GM19438 (cell line): Measurements from ENCODE around the gene TSEN34.
"Not testable (repeated sequence)": the region's sequence is repeated elsewhere in the genome, so short reads cannot be mapped to it uniquely, and the experiment has no call there.

Experiments used
- ATAC-seq: cut with Tn5 transposase; IDR thresholded peaks from one replicate; pipeline ENCODE4 v1.9.1; 2021; ENCODE audit warnings: low read depth; ENCODE audit not compliant: unreplicated experiment

The TSEN34 gene

DNA sequence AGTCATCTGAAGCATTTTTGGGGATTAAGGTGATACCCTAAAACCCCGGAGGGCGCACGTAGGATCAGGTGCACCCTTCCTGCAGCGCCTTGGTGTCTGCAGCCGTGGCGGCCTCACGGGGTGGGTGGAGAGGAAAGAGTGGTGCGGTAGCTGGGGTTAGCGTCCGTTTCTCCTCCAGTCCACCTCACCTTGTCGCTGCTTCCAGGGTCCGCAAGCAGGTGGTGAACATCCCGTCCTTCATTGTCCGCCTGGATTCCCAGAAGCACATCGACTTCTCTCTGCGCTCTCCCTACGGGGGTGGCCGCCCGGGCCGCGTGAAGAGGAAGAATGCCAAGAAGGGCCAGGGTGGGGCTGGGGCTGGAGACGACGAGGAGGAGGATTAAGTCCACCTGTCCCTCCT lies 16.1 kb downstream of the TSEN34 start:
- not testable (repeated sequence) for ATAC-seq

DNA sequence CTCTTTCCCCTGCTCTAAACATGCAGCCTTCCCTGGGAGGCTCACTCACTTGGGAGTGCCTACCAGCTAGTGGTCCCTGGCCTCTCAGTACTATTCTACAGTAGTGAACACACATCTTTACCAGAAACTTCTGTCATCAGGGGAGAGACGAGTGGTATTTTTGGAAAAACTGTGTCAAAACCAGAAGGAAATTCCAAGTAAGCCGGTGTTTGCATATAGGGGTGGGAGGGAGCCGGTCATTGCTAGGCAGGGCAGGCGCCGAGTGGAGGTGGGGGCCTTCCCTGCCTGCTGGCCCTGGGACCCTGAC lies 16.5 kb downstream of the TSEN34 start:
- ATAC-seq = no peak

DNA sequence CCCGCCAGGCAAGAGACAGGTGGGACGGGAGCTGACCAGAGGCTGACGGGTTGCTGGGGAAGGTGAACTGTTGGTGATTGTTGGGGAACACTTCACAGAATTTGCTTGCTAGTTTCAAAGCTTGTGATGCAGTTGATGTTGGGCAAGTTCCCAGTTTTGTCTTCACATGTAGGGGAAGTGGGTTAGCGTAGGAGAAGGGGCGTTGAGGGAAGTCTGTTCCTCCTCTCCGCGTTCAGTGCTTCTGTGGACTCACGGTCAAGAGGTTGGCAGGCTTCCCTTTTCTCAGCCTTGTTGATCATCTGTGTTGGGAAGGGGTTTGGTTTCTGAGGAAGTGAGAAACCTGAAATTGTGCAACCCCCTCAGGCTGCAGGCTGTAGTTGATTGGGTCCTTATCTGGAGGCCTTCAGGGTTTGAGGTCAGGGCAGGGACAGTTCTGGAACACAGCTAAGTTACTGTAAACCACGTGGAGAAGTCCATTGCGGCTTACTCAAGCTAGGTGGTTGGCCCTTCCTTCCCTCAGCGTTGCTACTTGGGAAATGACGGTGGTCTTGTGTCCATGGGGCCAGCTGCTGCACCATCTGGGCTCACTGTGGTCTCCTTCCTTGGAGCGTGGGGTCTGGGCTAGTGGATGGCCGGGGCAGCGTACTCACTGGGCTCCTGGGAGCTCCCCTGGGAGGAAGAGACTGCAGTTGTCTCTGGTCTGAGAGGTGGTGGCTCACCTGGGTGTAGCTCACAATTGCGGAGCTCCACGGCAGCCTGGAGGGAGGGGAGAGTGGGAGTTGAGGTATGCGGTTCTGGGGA lies 17.1 kb downstream of the TSEN34 start:
- ATAC-seq = peak; percentile 52

DNA sequence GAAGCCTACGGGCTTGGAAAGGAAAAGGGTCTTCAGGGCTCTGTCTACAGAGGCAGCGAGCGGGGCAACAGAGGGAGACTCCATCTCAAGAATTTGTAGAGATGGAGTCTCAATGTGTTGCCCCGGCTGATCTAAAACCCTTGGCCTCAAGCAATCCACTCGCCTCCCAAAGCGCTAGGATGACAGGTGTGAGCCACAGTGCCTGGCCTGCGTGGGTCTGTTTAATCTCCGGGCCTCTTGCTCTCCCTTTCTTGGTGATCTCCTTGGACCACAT lies 17.6 kb downstream of the TSEN34 start:
- no peak for ATAC-seq

DNA sequence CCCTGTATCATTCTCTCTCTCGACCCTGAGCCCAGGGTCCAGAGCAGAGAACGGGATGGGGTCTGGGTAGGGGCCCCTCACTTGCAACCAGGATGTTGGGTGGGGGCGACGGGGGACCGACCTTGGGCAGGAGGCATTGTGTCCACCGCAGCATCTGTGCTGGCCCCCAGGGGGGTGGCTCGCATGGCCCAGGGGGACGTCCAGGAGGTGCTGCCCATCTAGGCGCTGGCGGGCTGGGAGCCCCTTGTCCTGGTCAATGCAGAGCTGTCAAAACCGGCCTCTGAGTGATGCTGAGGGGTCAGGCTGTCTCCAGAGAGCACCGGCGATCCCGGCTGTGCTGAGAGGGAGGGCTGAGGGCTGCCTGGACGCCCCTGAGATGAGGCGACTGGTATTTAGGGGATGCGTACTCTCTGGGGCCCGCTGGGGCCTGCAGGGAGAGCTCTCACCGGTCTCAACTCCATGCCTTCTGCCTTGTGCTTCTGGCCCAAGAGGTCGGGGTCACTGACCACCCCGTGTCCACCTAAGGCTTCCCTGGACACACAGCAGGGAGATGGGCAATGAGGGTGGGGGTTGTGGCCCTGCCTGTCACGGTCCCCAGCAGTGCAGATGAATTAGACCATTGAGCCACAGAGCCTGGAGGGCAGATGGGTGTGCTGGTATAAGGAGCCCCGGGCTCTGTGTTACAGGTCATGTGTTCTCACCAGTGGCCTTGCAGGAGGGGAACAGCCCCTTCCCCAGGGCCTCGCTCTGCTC lies 18.1 kb downstream of the TSEN34 start:
- ATAC-seq = no peak

DNA sequence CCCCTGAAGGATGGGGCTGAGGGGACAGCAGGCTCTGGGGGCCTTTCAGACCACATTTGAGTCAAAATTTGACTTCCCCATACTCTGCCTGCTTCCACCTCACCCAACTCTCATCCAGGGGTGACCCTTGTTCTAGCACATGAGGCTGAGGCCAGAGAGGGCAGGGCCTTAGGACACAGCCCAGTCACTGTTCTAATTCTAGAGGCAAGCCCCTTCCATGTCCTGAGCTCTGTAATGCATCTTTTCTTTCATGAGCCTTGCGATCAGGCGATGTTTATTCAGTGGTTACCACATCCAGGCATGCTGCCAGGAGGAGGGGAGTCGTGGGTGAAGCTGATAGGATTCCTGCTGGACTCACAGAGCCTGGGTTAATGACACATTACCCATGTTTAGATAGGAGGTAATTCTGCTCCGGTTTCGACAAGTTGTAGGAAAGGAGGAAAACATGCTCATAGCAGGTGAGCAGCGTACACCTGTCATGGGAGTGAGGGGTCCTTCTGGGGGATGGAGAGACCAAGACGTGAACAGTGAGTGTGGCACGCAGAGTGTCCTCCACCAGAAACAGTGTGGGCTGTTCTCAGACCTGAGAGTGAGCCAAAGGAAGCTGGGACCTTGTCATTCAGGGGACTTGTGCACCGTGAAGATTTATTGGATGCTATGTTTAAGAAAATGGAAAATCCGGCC lies 18.8 kb downstream of the TSEN34 start:
- ATAC-seq = no peak

DNA sequence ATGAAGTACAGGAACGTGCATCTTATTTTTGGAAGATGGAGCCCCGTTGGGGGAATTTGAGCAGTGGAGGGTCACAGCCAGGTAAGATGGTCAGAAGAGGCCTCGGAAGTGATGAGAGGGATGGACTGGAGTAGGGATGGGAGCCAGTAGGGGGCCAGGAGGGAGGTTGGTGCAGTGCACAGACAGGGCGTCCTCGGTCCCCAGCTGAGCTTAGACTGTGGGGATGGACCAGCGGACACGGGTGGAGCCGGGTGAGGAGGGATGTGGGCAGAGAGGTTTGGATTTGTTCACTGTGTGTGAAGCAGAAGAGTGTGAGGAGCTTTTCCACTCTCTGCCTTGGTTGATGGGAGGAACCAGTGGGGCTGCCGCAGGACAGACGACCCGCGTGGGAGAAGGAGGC lies 20.1 kb downstream of the TSEN34 start:
- ATAC-seq = no peak

DNA sequence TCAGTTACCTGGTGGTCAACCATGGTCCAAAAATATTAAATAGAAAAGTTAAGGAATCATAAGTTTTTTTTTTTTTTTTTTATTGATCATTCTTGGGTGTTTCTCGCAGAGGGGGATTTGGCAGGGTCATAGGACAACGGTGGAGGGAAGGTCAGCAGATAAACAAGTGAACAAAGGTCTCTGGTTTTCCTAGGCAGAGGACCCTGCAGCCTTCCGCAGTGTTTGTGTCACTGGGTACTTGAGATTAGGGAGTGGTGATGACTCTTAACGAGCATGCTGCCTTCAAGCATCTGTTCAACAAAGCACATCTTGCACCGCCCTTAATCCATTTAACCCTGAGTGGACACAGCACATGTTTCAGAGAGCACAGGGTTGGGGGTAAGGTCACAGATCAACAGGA lies 23.1 kb downstream of the TSEN34 start:
- not testable (repeated sequence) for ATAC-seq

DNA sequence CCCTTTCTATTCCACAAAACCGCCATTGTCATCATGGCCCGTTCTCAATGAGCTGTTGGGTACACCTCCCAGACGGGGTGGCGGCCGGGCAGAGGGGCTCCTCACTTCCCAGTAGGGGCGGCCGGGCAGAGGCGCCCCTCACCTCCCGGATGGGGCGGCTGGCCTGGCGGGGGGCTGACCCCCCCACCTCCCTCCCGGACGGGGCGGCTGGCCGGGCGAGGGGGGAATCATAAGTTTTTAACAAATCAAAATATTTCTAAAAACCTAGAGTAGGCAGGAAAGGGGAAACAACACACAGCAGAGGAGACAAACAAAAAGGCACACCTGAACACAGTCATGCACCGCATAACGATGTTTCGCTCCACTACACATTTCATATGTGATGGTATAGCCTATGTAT lies 23.6 kb downstream of the TSEN34 start:
- not testable (repeated sequence) for ATAC-seq

DNA sequence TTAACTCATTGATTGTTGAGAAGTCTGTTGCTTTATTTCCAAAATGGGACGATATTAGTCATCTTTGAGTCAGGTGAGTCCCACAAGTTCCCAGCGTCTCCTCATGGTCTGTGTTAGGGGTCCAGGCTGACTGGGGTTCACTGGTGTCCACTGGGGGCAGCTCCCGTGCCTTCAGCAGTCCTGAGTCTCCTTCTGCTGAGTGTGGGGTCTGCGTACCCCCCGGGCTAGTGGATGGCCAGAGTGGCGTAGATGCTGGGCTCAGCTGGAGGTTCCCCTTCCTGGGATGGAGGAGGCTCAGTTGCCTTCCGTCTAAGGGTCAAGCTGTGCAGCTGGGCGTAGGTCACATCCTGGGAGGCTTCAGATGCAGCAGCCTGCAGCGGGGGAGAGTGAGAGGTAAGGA lies 25.8 kb downstream of the TSEN34 start:
- no peak for ATAC-seq

DNA sequence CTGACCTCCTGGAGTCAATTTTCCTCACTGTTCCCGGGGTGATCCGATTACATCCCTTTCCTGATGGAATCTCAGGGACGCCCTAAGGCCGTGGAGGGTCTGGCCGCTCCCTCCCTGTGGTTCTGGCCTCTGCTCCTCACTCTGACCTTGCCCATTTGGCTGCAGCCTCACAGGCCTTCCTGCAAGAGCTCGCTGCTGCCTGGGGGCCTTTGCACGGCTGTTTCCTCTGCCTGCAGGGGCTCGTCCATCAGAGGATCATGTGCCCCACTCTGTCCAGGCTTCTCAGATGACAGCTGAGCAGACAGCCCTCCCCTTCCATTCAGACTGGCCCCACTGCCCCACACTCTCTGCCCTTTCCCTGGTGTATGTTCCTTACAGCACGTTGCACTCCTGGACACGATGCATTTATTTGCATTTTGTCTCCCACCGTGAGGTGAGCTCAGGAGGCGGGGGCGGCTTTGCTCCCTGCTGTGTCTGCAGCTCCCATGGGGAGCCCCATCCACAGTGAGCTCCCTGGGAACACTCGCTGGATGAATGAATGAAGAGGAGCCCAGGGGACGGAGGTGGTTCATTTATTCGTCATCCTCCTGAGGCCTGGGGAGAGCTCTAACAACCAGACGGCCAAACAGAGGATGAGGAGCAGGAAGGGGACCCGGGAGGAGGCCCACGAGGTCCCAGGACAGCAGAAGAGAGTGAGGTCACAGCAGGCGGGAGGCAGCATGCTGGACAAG lies 26.6 kb downstream of the TSEN34 start:
- ATAC-seq = not testable (repeated sequence)

DNA sequence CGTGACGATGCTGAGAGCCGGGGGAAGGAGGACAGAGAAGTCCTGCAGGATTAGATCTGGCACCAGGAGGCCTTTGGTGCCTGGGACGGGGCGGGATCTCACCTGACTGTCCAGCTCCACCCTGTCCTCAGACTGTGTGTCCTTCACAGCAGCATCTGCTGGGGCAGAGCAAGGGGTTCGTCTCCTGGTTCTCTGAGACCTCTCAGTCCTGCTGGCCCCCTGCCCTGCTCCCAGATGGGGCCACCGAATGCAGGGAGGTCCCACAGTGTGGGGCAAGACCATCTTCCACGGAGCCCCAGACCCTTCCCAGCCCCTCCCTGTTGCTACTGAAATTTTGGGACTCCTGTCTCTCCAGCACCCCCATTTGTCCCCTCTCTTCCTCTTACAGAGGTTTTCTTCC lies 27.2 kb downstream of the TSEN34 start:
- ATAC-seq = no peak

DNA sequence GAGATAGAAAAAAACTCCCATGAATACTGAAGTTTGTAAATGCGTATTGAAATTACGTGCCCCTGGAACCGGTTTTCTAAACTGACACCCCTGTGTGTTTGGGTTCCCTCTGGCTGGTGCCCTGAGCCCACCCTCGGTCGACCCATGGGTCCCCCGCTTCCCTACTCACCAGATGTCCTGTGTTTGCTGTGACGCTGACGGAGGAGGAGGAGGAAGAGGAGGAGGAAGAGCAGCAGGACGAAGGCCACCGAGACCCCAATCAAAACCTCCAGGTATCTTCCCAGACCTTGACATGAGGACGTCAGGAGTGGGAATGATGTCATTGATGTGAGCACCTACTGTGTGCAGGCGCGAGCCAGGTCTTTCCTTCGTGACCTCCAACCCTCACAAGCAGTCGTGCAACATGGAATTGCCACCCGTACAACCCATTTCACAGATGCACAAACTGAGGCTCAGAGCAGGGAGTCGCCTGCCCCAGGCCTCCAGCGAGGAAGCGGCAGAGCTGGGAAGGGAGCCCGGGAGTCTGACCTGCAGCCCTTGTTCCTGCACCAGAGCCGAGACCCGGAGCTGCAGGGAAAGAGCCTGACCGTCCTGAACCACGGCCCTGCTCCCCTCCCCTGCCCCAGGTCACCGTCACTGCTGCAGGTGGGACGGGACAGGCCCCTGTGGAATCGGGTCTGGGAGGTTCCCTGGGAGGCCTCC lies 28.0 kb downstream of the TSEN34 start:
- ATAC-seq = no peak

DNA sequence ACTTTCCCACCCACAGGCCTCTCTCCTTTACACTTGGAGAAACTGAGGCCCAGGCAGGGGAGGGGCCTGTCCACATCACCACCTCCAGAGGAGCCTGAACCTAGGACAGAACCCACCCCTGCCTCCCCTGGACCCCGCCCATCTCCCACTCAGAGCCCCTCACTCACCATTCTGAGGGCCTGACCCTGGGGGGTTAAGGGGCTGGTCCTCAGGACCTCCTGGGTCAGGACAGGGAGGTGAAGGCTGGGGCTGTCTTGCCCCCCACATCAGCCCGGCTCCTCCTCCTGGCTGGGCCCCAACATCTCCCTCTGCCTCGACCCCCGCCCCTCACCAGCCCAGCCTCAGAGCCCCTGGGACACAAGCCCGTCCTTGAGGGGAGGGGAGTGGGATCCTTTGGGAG lies 28.6 kb downstream of the TSEN34 start:
- not testable (repeated sequence) for ATAC-seq

DNA sequence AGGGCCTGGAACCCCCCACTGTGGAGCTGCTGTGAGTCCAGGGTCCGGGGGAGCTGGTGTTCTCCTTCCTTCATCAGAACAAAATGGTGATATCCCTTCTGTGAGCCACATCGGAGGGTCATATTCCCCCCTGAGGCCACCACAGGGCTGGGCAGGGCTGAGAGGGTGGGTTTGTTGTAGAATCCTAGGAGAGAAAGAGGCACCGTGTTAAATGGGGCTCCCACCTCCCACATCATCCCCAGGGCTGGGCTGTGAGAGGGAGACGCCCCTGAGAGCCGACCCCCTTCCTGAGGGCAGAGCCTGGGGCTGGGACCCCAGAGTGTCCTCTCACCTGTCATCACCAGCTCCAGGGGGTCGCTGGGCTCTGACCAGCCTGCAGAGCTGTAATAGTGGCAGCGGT lies 30.8 kb downstream of the TSEN34 start:
- ATAC-seq = not testable (repeated sequence)

DNA sequence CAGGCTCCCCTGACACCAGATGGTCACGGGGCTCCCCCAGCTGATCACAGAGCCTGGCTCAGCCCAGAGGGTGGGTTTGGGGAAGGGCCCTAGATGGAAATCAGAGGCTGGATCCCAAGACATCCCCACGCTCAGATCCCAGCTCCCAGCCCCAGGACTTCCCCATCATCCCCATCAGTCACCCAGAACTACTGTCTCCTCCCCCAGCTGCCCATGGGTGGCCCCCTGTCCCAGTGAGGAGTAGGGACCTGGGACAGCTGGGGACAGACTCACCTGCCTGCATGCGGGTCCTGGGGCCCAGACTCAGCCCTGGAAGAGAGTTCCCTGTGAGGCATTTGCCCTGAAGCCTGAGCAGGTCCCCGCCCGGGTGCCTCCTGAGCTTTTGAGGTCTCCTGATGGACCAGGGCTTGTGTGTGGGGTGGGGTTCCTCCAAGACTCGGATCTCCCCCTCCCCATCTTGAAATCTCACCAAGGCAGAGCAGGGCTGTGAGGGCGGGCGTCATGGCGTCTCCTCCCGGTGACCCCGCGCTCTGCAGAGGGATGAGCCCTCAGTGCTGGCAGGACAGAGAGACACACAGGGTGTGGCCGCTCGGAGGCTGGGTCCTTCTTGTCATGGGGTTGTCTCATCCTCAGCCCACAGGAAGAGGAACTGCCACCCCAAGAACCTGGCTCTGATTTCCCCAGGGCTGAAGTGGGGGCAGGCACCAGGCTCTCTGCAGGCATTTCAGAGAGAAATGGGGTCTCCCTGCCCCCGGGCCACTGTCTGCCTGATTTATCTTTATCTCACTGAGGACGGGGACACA lies 31.6 kb downstream of the TSEN34 start, which contains the start of gene LILRB3:
TSS of gene LILRB3 (minus strand) at position 534 of the 803 bp plus-strand sequence. CDS start at position 503, 31 bp downstream.
- not testable (repeated sequence) for ATAC-seq

DNA sequence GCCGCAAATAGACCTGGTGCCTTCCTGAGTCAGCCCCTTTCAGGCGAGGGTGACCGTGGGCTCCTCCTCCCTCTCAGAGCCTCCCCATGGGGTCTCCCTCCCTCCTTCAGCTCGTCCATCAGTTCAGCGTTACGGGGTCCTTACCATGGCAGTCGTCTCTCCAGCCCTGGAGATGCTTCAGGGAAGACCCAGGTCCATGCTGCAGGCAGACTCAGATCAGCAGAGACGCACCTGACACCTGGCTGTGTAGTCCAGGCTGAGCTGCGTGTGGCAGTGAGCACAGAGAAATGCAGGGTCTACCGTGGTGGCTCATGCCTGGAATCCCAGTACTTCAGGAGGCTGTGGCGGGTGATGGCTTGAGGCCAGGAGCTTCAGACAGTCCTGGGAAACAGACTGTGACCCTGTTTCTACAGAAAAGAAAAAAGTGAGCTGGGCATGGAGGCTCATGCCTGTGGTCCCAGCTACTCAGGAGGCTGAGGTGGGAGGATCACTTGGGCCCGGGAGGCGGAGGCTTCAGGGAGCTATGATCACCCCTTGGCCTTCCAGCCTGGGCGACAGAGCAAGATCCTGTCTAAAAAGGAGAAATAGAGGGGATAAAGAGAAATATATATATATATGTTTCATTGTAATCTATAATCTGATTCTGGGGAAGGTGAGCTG lies 32.3 kb downstream of the TSEN34 start:
- ATAC-seq = not testable (repeated sequence)

DNA sequence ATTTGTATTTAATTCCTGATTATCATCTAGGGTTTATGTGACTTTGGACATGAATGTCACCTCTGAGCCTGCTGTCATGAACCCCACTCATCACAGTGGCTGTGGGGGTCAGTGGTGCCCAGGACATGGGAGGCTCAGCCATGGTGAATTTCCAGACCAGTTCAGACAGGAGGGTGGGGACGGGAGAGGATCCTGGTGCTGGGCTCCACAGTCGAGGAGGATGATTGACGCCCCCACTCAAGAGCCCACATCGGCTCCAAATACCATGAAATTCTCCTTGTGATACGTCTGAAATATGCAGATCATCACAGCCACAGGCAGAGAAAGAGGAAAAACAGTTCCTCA lies 32.8 kb downstream of the TSEN34 start:
- ATAC-seq = not testable (repeated sequence)

DNA sequence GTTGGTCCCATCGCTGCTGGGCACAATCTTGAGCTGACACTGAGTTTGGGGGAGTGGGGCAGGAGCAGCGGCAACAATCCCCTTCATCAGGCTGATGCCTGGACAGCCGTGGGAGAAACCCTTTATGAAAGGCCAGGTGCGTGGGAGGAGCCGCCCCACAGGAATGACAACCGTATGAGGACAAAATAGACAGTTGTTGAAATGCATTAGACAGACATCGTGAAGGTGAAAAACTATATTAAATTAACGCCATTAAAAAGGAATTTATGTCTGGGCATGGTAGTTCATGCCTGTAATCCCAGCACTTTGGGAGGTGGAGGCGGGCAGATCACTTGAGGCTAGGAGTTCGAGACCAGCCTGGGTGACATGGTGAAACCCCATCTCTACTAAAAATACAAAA lies 33.5 kb downstream of the TSEN34 start:
- not testable (repeated sequence) for ATAC-seq
